Measurements from ENCODE around the gene PBX1.
A peak's percentile ranks its signal among the peaks of the same experiment; 100 is the strongest.

Gene PBX1

GRCh38 chr1:164558461-164559341 is at the start of gene PBX1:
TSS of gene PBX1 (plus strand) at chr1:164559184.
- DNase-seq (ENCODE audit: extremely low read depth, low read depth) = peak; percentile 98
- no peak for TF ChIP-seq CTCF (IDR thresholded peaks at IDR 0.05; ENCODE audit: low read depth, low read length)

- DNase-seq (ENCODE audit: extremely low read depth, low read depth) = no peak
- peak; percentile 44 for TF ChIP-seq CTCF (IDR thresholded peaks at IDR 0.05; ENCODE audit: low read depth, low read length)
Observed at GRCh38 chr1:164510435-164510834, 48.5 kb upstream of the PBX1 start.

- no peak for DNase-seq (ENCODE audit: extremely low read depth, low read depth)
- no peak for TF ChIP-seq CTCF (IDR thresholded peaks at IDR 0.05; ENCODE audit: low read depth, low read length)
Observed at GRCh38 chr1:164511001-164511705, 47.8 kb upstream of the PBX1 start.

GRCh38 chr1:164515231-164515630 is 43.8 kb upstream of the PBX1 start:
- DNase-seq (ENCODE audit: extremely low read depth, low read depth) = no peak
- TF ChIP-seq CTCF (IDR thresholded peaks at IDR 0.05; ENCODE audit: low read depth, low read length) = no peak

GRCh38 chr1:164515711-164516331 is 43.2 kb upstream of the PBX1 start:
- TF ChIP-seq CTCF (IDR thresholded peaks at IDR 0.05; ENCODE audit: low read depth, low read length) = no peak
- no peak for DNase-seq (ENCODE audit: extremely low read depth, low read depth)

GRCh38 chr1:164516591-164516990 is 42.4 kb upstream of the PBX1 start:
- no peak for DNase-seq (ENCODE audit: extremely low read depth, low read depth)
- TF ChIP-seq CTCF (IDR thresholded peaks at IDR 0.05; ENCODE audit: low read depth, low read length) = no peak

All from AG09319 (cell line).